ENCODE results near the gene SLC39A8. TPM values are rescaled to one million over a fixed set of nuclear protein-coding genes. Genes with fewer than 3 reads are reported as not detected.

The SLC39A8 gene
- total RNA-seq, 1 donor from 2014 or later = 6.9 TPM

GRCh38 chr4:102217775-102218355 lies 127.4 kb downstream of the SLC39A8 start:
- Mint-ChIP-seq H3K9me3 (no peaks in the 10 kb centered on the region), H3K27me3 (ENCODE audit: insufficient read depth, low read depth) (peaks cover 2% of the 10 kb centered on the region), H3K4me1 (peaks cover 31% of the 10 kb centered on the region), H3K36me3 (no peaks in the 10 kb centered on the region), H3K27ac (no peak overlapping the region), H3K4me3 (no peak overlapping the region)
- H3K4me3 ChIP-seq = no peak overlapping the region
- H4K20me1 ChIP-seq (ENCODE audit: low read depth) = no peaks in the 10 kb centered on the region
- no peak overlapping the region for H3K4me2 ChIP-seq
- peaks cover 24% of the 10 kb centered on the region for H3K4me1 ChIP-seq
- H3K9ac ChIP-seq = no peak overlapping the region
- TF ChIP-seq CTCF (IDR thresholded peaks at IDR 0.05) (no peak), EZH2 (IDR thresholded peaks at IDR 0.05) (no peak), EZH2phosphoT487 (IDR thresholded peaks at IDR 0.05) (no peak)
- no peak overlapping the region for H2AFZ ChIP-seq (replicated peaks)
- DNase-seq (ENCODE audit: low spot score) = no peak
- H3K27ac ChIP-seq = no peak overlapping the region
- no peaks in the 10 kb centered on the region for H3K79me2 ChIP-seq (ENCODE audit: low read depth)
- H3K36me3 ChIP-seq = no peaks in the 10 kb centered on the region
- H3K9me3 ChIP-seq (ENCODE audit: low read depth) = no peaks in the 10 kb centered on the region
- H3K27me3 ChIP-seq = no peaks in the 10 kb centered on the region
- H3F3A ChIP-seq (ENCODE audit: low read depth) = no peaks in the 10 kb centered on the region

- Mint-ChIP-seq H3K9me3 (no peaks in the 10 kb centered on the region), H3K4me1 (peaks cover 31% of the 10 kb centered on the region), H3K27me3 (ENCODE audit: insufficient read depth, low read depth) (peaks cover 2% of the 10 kb centered on the region), H3K36me3 (no peaks in the 10 kb centered on the region), H3K27ac (no peak overlapping the region), H3K4me3 (no peak overlapping the region)
- Histone ChIP-seq H3K27me3 (no peaks in the 10 kb centered on the region), H3K27ac (no peak overlapping the region), H3K9ac (no peak overlapping the region), H2AFZ (replicated peaks) (no peak overlapping the region), H3K4me2 (no peak overlapping the region), H3K4me1 (peaks cover 24% of the 10 kb centered on the region), H3K9me3 (ENCODE audit: low read depth) (no peaks in the 10 kb centered on the region), H3K4me3 (no peak overlapping the region), H3F3A (ENCODE audit: low read depth) (no peaks in the 10 kb centered on the region), H4K20me1 (ENCODE audit: low read depth) (no peaks in the 10 kb centered on the region), H3K79me2 (ENCODE audit: low read depth) (no peaks in the 10 kb centered on the region), H3K36me3 (no peaks in the 10 kb centered on the region)
- no peak for DNase-seq (ENCODE audit: low spot score)
- TF ChIP-seq CTCF (IDR thresholded peaks at IDR 0.05) = no peak
- no peak for TF ChIP-seq EZH2 (IDR thresholded peaks at IDR 0.05)
- TF ChIP-seq EZH2phosphoT487 (IDR thresholded peaks at IDR 0.05) = no peak
These were observed 127.9 kb downstream of the SLC39A8 start for GRCh38 chr4:102217345-102217744.

- H3K4me1 Mint-ChIP-seq = peaks cover 31% of the 10 kb centered on the region
- peaks cover 24% of the 10 kb centered on the region for H3K4me1 ChIP-seq
- no peak for DNase-seq (ENCODE audit: low spot score)
- H3K27me3 Mint-ChIP-seq (ENCODE audit: insufficient read depth, low read depth) = peaks cover 2% of the 10 kb centered on the region
- no peak overlapping the region for H3K4me3 ChIP-seq
- no peaks in the 10 kb centered on the region for H3K9me3 Mint-ChIP-seq
- H3K27ac ChIP-seq = no peak overlapping the region
- H3K9ac ChIP-seq = no peak overlapping the region
- H4K20me1 ChIP-seq (ENCODE audit: low read depth) = no peaks in the 10 kb centered on the region
- H3F3A ChIP-seq (ENCODE audit: low read depth) = no peaks in the 10 kb centered on the region
- H3K27ac Mint-ChIP-seq = no peak overlapping the region
- H3K36me3 ChIP-seq = no peaks in the 10 kb centered on the region
- H3K36me3 Mint-ChIP-seq = no peaks in the 10 kb centered on the region
- H3K9me3 ChIP-seq (ENCODE audit: low read depth) = no peaks in the 10 kb centered on the region
- H3K79me2 ChIP-seq (ENCODE audit: low read depth) = no peaks in the 10 kb centered on the region
- no peak overlapping the region for H3K4me3 Mint-ChIP-seq
- no peaks in the 10 kb centered on the region for H3K27me3 ChIP-seq
- no peak overlapping the region for H2AFZ ChIP-seq (replicated peaks)
- H3K4me2 ChIP-seq = no peak overlapping the region
- TF ChIP-seq EZH2 (IDR thresholded peaks at IDR 0.05) (no peak), EZH2phosphoT487 (IDR thresholded peaks at IDR 0.05) (no peak), CTCF (IDR thresholded peaks at IDR 0.05) (no peak)
These were observed 128.6 kb downstream of the SLC39A8 start for GRCh38 chr4:102216666-102217065.

Measured in neural progenitor cell (in vitro differentiated cells).